ENCODE measurements around the gene TSHZ1.

DNA sequence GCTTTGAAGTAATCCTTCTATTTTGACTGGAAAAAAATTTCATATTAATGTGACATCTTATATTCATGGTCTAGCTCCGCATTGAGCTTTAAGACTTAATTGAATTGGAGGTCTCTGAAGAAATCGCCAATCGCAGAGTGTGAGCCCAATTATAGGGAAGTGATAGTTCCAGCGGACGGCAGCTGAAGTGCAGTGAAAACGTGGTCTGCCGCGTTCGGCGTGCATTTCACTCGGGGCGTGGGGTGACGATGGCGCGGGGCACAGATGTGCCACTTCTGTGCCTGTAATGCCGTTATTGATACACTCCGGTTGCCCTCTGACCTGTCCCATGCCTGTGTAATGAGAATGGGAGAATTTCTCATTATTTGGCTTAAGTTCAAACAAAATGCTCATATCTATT is 106.7 kb downstream of the TSHZ1 start:
- TF ChIP-seq, protein P1, sequence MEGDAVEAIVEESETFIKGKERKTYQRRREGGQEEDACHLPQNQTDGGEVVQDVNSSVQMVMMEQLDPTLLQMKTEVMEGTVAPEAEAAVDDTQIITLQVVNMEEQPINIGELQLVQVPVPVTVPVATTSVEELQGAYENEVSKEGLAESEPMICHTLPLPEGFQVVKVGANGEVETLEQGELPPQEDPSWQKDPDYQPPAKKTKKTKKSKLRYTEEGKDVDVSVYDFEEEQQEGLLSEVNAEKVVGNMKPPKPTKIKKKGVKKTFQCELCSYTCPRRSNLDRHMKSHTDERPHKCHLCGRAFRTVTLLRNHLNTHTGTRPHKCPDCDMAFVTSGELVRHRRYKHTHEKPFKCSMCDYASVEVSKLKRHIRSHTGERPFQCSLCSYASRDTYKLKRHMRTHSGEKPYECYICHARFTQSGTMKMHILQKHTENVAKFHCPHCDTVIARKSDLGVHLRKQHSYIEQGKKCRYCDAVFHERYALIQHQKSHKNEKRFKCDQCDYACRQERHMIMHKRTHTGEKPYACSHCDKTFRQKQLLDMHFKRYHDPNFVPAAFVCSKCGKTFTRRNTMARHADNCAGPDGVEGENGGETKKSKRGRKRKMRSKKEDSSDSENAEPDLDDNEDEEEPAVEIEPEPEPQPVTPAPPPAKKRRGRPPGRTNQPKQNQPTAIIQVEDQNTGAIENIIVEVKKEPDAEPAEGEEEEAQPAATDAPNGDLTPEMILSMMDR (IDR thresholded peaks at IDR 0.05): no peak
- no peak for TF ChIP-seq POLR2A (IDR thresholded peaks at IDR 0.05)

Data from body of pancreas (tissue), 4 donors.